Muscle of leg (tissue), 11 donors: ENCODE data around the gene NTN1. TPM values are rescaled to one million over a fixed set of nuclear protein-coding genes. Genes with fewer than 3 reads are reported as not detected.
A peak's percentile ranks its signal among the peaks of the same experiment; 100 is the strongest.

Source experiments
- DNase-seq: peaks from one replicate; pipeline ENCODE4 v3.0.0; 2013
- H3K27ac ChIP-seq: one replicate; pipeline ENCODE4 v1.5.1; 2013; ENCODE audit warnings: mild to moderate bottlenecking, low read length, control low read depth
- H3K27me3 ChIP-seq: one replicate; pipeline ENCODE4 v1.6.1; 2013; ENCODE audit warnings: low read length; ENCODE audit not compliant: control insufficient read depth, insufficient read depth
- H3K36me3 ChIP-seq: one replicate; pipeline ENCODE4 v1.6.1; 2013; ENCODE audit warnings: low read length; ENCODE audit not compliant: control insufficient read depth, insufficient read depth
- H3K4me1 ChIP-seq: one replicate; pipeline ENCODE4 v1.6.1; 2013; ENCODE audit warnings: low read length; ENCODE audit not compliant: control insufficient read depth, insufficient read depth
- H3K4me3 ChIP-seq: one replicate; pipeline ENCODE4 v1.5.1; 2013; ENCODE audit warnings: low read length, control low read depth
- H3K9me3 ChIP-seq: replicated peaks from 2 replicates; pipeline ENCODE4 v1.6.1; 2013; ENCODE audit warnings: low read depth, low read length; ENCODE audit not compliant: control insufficient read depth
- WGBS: methylation state at CpG from one replicate; pipeline ENCODE4 v1.1.5; 2013; ENCODE audit warnings: missing lambda C conversion rate; ENCODE audit not compliant: insufficient coverage; 5-methylcytosine and 5-hydroxymethylcytosine counted together
- polyA plus RNA-seq, 8 donors: library from polyadenylated mRNA; unstranded; fragments of 120-200 nt; gene quantifications; one replicate each; pipeline versions ENCODE4 v1.2.1 to v1.2.3, GENCODE V29; 2013; ENCODE audit warnings: inconsistent platforms in 1 of 8, low replicate concordance in 1 of 8; ENCODE audit not compliant: insufficient read length in 8 of 8, insufficient read depth in 1 of 8
- total RNA-seq: library from RNA; stranded (reverse); fragments of 120-200 nt; gene quantifications from one replicate; pipeline ENCODE4 v1.2.4, GENCODE V29; 2013

NTN1 gene
- total and polyA plus RNA-seq, 9 donors = 3.5 to 14.4 (median 5.6) TPM

DNA sequence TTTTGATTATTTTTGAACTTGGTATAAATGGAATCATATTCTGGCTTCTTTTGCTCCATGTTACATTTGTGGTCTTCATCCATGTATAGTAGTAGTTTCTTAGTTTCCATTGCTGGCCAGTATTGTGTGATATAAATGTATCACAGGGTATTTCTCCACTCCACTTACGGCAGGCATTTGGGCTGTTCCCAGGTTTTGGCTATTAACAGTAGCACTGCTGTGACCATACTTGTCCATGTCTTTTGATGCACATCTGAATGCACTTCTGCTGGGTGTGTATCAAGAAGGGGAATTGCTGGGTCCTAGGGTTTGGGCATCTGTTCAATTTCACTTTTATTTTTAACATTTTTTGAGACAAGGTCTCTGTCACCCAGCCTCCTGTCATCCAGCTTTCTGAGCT lies 13.9 kb downstream of the NTN1 start:
- Histone ChIP-seq H3K27ac (no peak overlapping the region), H3K36me3 (no peaks in the 10 kb centered on the region), H3K4me3 (no peak overlapping the region), H3K4me1 (no peaks in the 10 kb centered on the region), H3K27me3 (no peaks in the 10 kb centered on the region), H3K9me3 (no peaks in the 10 kb centered on the region)
- WGBS = no CpG with 5 or more reads among the region's 1 CpG
- no peak for DNase-seq

DNA sequence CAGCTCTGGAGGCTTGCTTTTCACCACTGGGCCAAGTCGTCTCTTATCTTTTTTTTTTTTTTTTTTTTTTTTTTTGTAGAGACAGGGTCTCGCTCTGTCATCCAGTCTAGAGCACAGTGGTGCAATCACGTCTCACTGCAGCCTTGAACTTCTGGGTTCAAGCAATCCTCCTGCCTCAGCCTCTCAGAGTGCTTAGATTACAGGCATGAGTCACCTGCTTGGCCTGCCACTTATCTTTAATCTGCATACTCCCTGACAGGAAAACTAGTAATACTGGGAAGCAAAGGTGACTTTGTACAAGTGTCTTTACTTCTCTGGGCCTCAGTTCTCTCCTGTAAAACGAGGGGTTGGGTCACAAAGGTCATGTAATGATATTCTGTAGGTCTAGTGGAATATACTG lies 15.0 kb downstream of the NTN1 start:
- H3K4me1 ChIP-seq = no peaks in the 10 kb centered on the region
- H3K27me3 ChIP-seq = no peaks in the 10 kb centered on the region
- H3K4me3 ChIP-seq = no peak overlapping the region
- no peak for DNase-seq
- no CpG with 5 or more reads among the region's 4 CpGs for WGBS
- no peaks in the 10 kb centered on the region for H3K36me3 ChIP-seq
- H3K27ac ChIP-seq = no peak overlapping the region
- peaks cover 2% of the 10 kb centered on the region for H3K9me3 ChIP-seq

- Histone ChIP-seq H3K9me3 (peaks cover 2% of the 10 kb centered on the region), H3K27ac (no peak overlapping the region), H3K4me3 (no peak overlapping the region), H3K36me3 (no peaks in the 10 kb centered on the region), H3K27me3 (no peaks in the 10 kb centered on the region), H3K4me1 (no peaks in the 10 kb centered on the region)
- WGBS = 64% methylated on average over 2 of the region's 2 CpGs
- no peak for DNase-seq
These were observed 16.4 kb downstream of the NTN1 start for GRCh38 chr17:9037736-9038135.

GRCh38 chr17:9038380-9038779 lies 17.1 kb downstream of the NTN1 start:
- Histone ChIP-seq H3K36me3 (no peaks in the 10 kb centered on the region), H3K9me3 (peaks cover 2% of the 10 kb centered on the region), H3K27ac (no peak overlapping the region), H3K4me3 (no peak overlapping the region), H3K27me3 (no peaks in the 10 kb centered on the region), H3K4me1 (no peaks in the 10 kb centered on the region)
- WGBS = 67% methylated on average over 1 of the region's 1 CpG
- no peak for DNase-seq

- H3K27me3 ChIP-seq = no peaks in the 10 kb centered on the region
- H3K4me3 ChIP-seq = no peak overlapping the region
- H3K27ac ChIP-seq = peak overlapping the region; percentile 10
- peaks cover 7% of the 10 kb centered on the region for H3K4me1 ChIP-seq
- H3K36me3 ChIP-seq = no peaks in the 10 kb centered on the region
- H3K9me3 ChIP-seq = peaks cover 7% of the 10 kb centered on the region
- DNase-seq = peak; percentile 88
- 11% methylated on average over 7 of the region's 11 CpGs for WGBS
These were observed 23.6 kb downstream of the NTN1 start for GRCh38 chr17:9044772-9045463.

DNA sequence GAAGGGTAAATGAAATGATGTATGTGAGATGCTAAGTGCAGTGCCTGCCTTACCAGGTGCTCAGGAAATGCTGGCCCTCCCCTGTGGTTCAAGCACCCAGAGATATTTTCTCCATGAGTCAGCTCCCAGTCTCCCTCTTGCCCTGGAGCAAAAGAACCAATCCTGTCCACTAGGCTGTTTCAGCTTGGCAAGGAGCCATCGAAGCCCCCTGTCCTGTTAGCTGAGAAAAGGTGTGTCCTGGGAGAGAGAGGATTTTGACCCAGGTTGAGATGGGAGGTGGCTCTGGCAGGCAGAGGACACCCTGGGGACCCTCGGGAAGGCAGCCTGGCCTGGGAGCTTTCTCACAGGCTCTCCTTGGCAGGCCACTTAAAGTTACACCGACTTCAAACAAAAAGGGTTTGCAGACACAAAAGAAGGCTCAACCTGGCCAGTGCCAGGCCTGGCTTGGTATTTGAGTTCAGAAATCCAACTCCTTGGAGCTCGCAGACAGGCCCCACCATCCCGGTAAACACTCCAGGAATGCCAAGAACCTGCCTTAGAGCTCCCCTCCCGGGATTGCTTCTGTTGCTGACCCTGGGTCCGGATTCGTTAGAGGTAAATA lies 29.6 kb downstream of the NTN1 start:
- 67% methylated on average over 6 of the region's 8 CpGs for WGBS
- H3K4me3 ChIP-seq = no peak overlapping the region
- DNase-seq = no peak

DNA sequence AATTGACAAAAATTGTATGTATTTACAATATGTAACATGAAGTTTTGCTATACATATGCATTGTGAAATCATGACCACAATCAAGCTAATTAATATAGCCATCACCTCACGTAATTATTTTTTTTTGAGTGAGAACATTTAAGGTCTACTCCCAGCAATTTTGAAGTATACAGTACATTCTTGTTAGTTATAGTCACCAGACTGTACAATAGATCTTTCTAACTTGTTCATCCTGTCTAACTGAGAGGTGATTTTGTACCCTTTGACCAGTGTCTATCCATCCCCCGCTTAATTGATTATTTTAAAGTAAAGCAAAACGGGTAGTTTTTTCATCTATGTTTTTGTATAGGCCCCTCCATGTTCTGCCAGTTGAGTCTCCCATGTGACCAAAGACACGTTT lies 30.3 kb downstream of the NTN1 start:
- H3K4me3 ChIP-seq = no peak overlapping the region
- H3K27me3 ChIP-seq = peaks cover 2% of the 10 kb centered on the region
- peaks cover 11% of the 10 kb centered on the region for H3K9me3 ChIP-seq
- H3K27ac ChIP-seq = no peak overlapping the region
- no peak for DNase-seq
- no peaks in the 10 kb centered on the region for H3K4me1 ChIP-seq
- no CpG with 5 or more reads among the region's 4 CpGs for WGBS
- no peaks in the 10 kb centered on the region for H3K36me3 ChIP-seq

More for the DNA sequence above, 29.6 kb downstream of the NTN1 start:
- Histone ChIP-seq H3K9me3 (peaks cover 11% of the 10 kb centered on the region), H3K27ac (no peak overlapping the region), H3K27me3 (peaks cover 2% of the 10 kb centered on the region), H3K36me3 (no peaks in the 10 kb centered on the region), H3K4me1 (no peaks in the 10 kb centered on the region)

- no peak overlapping the region for H3K27ac ChIP-seq
- H3K36me3 ChIP-seq = no peaks in the 10 kb centered on the region
- peaks cover 11% of the 10 kb centered on the region for H3K9me3 ChIP-seq
- peaks cover 2% of the 10 kb centered on the region for H3K27me3 ChIP-seq
- peak; percentile 16 for DNase-seq
- H3K4me1 ChIP-seq = no peaks in the 10 kb centered on the region
- H3K4me3 ChIP-seq = no peak overlapping the region
- WGBS = 67% methylated on average over 2 of the region's 6 CpGs
These were observed 31.6 kb downstream of the NTN1 start for GRCh38 chr17:9052921-9053320.

DNA sequence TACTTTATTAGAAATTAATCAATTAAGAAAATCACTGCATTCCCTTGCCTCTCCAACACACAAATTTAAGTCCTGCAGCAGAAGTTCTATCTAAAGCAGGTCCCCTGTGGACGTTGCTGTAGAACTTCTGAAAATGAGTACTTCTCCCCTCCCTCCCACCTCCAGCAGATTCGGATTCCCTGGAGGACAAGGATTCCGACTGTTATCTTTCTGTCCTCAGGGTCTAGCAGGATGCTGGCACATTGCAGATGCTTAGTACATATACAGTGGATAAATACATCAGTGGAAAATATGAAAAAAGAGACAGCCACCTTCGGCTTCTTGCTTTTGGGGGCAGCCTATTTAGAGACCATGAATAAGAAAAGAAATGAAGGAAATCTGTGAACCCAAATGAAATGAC lies 32.1 kb downstream of the NTN1 start:
- WGBS = 74% methylated on average over 3 of the region's 4 CpGs
- H3K36me3 ChIP-seq = no peaks in the 10 kb centered on the region
- no peak overlapping the region for H3K27ac ChIP-seq

GRCh38 chr17:9054126-9054975 lies 33.0 kb downstream of the NTN1 start:
- Histone ChIP-seq H3K36me3 (no peaks in the 10 kb centered on the region), H3K27ac (no peak overlapping the region), H3K4me3 (no peak overlapping the region), H3K4me1 (no peaks in the 10 kb centered on the region), H3K9me3 (peaks cover 6% of the 10 kb centered on the region), H3K27me3 (peaks cover 2% of the 10 kb centered on the region)
- no peak for DNase-seq
- 50% methylated on average over 24 of the region's 27 CpGs for WGBS

More for the DNA sequence above, 32.1 kb downstream of the NTN1 start:
- H3K27me3 ChIP-seq = peaks cover 2% of the 10 kb centered on the region
- H3K9me3 ChIP-seq = peaks cover 9% of the 10 kb centered on the region
- no peaks in the 10 kb centered on the region for H3K4me1 ChIP-seq
- DNase-seq = no peak
- no peak overlapping the region for H3K4me3 ChIP-seq
